ENCODE results near the gene MARCHF3.

MARCHF3 gene

DNA sequence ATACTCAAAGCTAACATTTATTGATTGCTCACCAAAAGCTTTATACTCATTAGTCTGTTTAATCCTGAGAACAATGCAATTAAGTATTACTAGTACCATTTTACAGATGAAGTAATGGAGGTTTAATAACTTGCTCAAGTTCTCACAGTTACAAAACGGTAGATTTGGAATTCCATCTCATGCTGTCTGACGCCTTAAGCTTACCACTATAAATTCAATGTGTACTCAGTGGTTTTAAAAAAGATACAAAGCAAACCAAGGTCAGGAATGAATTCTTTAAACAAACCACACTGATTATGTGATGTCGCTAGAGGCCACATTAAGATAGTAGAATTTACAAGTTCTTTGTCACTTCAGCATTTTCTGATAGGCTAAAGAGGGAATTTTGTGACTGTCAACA lies 44.1 kb upstream of the MARCHF3 start:
- no peak for DNase-seq (ENCODE audit: extremely low spot score)
- ChIA-PET CTCF (interaction anchor here (0.7 kb wide), 1 partner anchor 15 kb away, joined by 4 read pairs; no protein-coding TSS in a partner anchor), POLR2A (interaction anchor here (0.9 to 2.4 kb wide), 2 partner anchors 11 to 15 kb away, joined by 4 to 10 read pairs; no protein-coding TSS in a partner anchor)
- TF ChIP-seq SUZ12 (IDR thresholded peaks at IDR 0.05), result no peak

- peak; percentile 87 for DNase-seq (ENCODE audit: extremely low spot score)
- POLR2A ChIA-PET, result interaction anchor here (0.8 to 2.4 kb wide), 8 partner anchors 9 to 295 kb away, joined by 3 to 12 read pairs (median 3); no protein-coding TSS in a partner anchor
- TF ChIP-seq LEF1 (IDR thresholded peaks at IDR 0.05; ENCODE audit: borderline replicate concordance), result no peak
- TF ChIP-seq FOXK2 (IDR thresholded peaks at IDR 0.05), result no peak
- no peak for TF ChIP-seq SUZ12 (IDR thresholded peaks at IDR 0.05)
- TF ChIP-seq ZNF384 (IDR thresholded peaks at IDR 0.05), result peak; percentile 70; the same call in 1 of the 2 replicates
- no peak for TF ChIP-seq SP1 (IDR thresholded peaks at IDR 0.05)
- TF ChIP-seq ELF4 (IDR thresholded peaks at IDR 0.05), result peak; percentile 63
- no peak for TF ChIP-seq FOXA1 (IDR thresholded peaks at IDR 0.05)
- no peak for TF ChIP-seq ARNT (IDR thresholded peaks at IDR 0.05)
- TF ChIP-seq CTBP1 (IDR thresholded peaks at IDR 0.05; ENCODE audit: borderline replicate concordance), result no peak
- no peak for TF ChIP-seq TARDBP (IDR thresholded peaks at IDR 0.05)
- TF ChIP-seq HDGF (IDR thresholded peaks at IDR 0.05; ENCODE audit: borderline replicate concordance), result no peak
- TF ChIP-seq FOXM1 (IDR thresholded peaks at IDR 0.05; ENCODE audit: borderline replicate concordance), result no peak
- peak; percentile 94 for TF ChIP-seq L3MBTL2 (conservative IDR thresholded peaks at IDR 0.05)
- TF ChIP-seq NFRKB (IDR thresholded peaks at IDR 0.05), result no peak
- CTCF ChIA-PET, result interaction anchor here (1.2 kb wide), 1 partner anchor 13 kb away, joined by 9 read pairs; no protein-coding TSS in a partner anchor
These were observed 42.8 kb upstream of the MARCHF3 start, which contains the start of gene C5orf63 for GRCh38 chr5:127072861-127073846. C5orf63 (minus strand) TSS chr5:127073502; CDS start chr5:127058995, 14,507 bp downstream.

GRCh38 chr5:127070243-127070642 lies 39.9 kb upstream of the MARCHF3 start:
- ChIA-PET CTCF (no interaction called here), POLR2A (interaction anchor here (1.2 to 2.0 kb wide), 2 partner anchors 10 to 39 kb away, joined by 3 to 6 read pairs; no protein-coding TSS in a partner anchor)
- TF ChIP-seq PKNOX1 (IDR thresholded peaks at IDR 0.05) (no peak), SP1 (IDR thresholded peaks at IDR 0.05) (no peak), ARNT (IDR thresholded peaks at IDR 0.05) (no peak), L3MBTL2 (conservative IDR thresholded peaks at IDR 0.05) (no peak), ZNF384 (IDR thresholded peaks at IDR 0.05) (no peak), HDGF (IDR thresholded peaks at IDR 0.05; ENCODE audit: borderline replicate concordance) (no peak), SUZ12 (IDR thresholded peaks at IDR 0.05) (no peak), ELF4 (IDR thresholded peaks at IDR 0.05) (no peak), NFRKB (IDR thresholded peaks at IDR 0.05) (no peak), BHLHE40 (IDR thresholded peaks at IDR 0.05; ENCODE audit: borderline replicate concordance) (no peak), CTBP1 (IDR thresholded peaks at IDR 0.05; ENCODE audit: borderline replicate concordance) (no peak), LEF1 (IDR thresholded peaks at IDR 0.05; ENCODE audit: borderline replicate concordance) (no peak), FOXM1 (IDR thresholded peaks at IDR 0.05; ENCODE audit: borderline replicate concordance) (no peak), FOXK2 (IDR thresholded peaks at IDR 0.05) (no peak)
- no peak for DNase-seq (ENCODE audit: extremely low spot score)

GRCh38 chr5:127068493-127069214 lies 38.3 kb upstream of the MARCHF3 start:
- POLR2A ChIA-PET, result no interaction called here
- CTCF ChIA-PET, result no interaction called here
- no peak for DNase-seq (ENCODE audit: extremely low spot score)
- TF ChIP-seq ELF4 (IDR thresholded peaks at IDR 0.05) (no peak), FOXA1 (IDR thresholded peaks at IDR 0.05) (no peak), NFRKB (IDR thresholded peaks at IDR 0.05) (no peak), ZNF384 (IDR thresholded peaks at IDR 0.05) (no peak), CTBP1 (IDR thresholded peaks at IDR 0.05; ENCODE audit: borderline replicate concordance) (no peak), ARNT (IDR thresholded peaks at IDR 0.05) (no peak), TARDBP (IDR thresholded peaks at IDR 0.05) (no peak), SUZ12 (IDR thresholded peaks at IDR 0.05) (no peak), L3MBTL2 (conservative IDR thresholded peaks at IDR 0.05) (no peak), HDGF (IDR thresholded peaks at IDR 0.05; ENCODE audit: borderline replicate concordance) (no peak), LEF1 (IDR thresholded peaks at IDR 0.05; ENCODE audit: borderline replicate concordance) (no peak), FOXM1 (IDR thresholded peaks at IDR 0.05; ENCODE audit: borderline replicate concordance) (no peak), SP1 (IDR thresholded peaks at IDR 0.05) (no peak), BHLHE40 (IDR thresholded peaks at IDR 0.05; ENCODE audit: borderline replicate concordance) (no peak), PKNOX1 (IDR thresholded peaks at IDR 0.05) (no peak), FOXK2 (IDR thresholded peaks at IDR 0.05) (no peak)

- TF ChIP-seq SUZ12 (IDR thresholded peaks at IDR 0.05), result no peak
- no peak for TF ChIP-seq PKNOX1 (IDR thresholded peaks at IDR 0.05)
- TF ChIP-seq FOXA1 (IDR thresholded peaks at IDR 0.05), result no peak
- TF ChIP-seq ARNT (IDR thresholded peaks at IDR 0.05), result no peak
- TF ChIP-seq ZNF384 (IDR thresholded peaks at IDR 0.05), result no peak
- no peak for TF ChIP-seq SP1 (IDR thresholded peaks at IDR 0.05)
- no peak for TF ChIP-seq FOXM1 (IDR thresholded peaks at IDR 0.05; ENCODE audit: borderline replicate concordance)
- TF ChIP-seq NFRKB (IDR thresholded peaks at IDR 0.05), result no peak
- no peak for TF ChIP-seq L3MBTL2 (conservative IDR thresholded peaks at IDR 0.05)
- no peak for TF ChIP-seq TARDBP (IDR thresholded peaks at IDR 0.05)
- TF ChIP-seq HDGF (IDR thresholded peaks at IDR 0.05; ENCODE audit: borderline replicate concordance), result no peak
- TF ChIP-seq FOXK2 (IDR thresholded peaks at IDR 0.05), result no peak
- TF ChIP-seq BHLHE40 (IDR thresholded peaks at IDR 0.05; ENCODE audit: borderline replicate concordance), result no peak
- TF ChIP-seq CTBP1 (IDR thresholded peaks at IDR 0.05; ENCODE audit: borderline replicate concordance), result no peak
- CTCF ChIA-PET, result no interaction called here
- POLR2A ChIA-PET, result no interaction called here
- no peak for DNase-seq (ENCODE audit: extremely low spot score)
These were observed 36.4 kb upstream of the MARCHF3 start for GRCh38 chr5:127066721-127067120.
